NCI-H524 treated with DMSO at 0.1 percent for 48 hours (cell line): ENCODE measurements around the gene CCR5.

Experiments used
- DNase-seq: peaks from one replicate; lab custom pipeline; 2025; lab: John Stamatoyannopoulos, UW

The CCR5 gene

GRCh38 chr3:46359733-46360493, 10.8 kb upstream of the CCR5 start:
- DNase-seq: no peak

- no peak for DNase-seq
Observed at GRCh38 chr3:46360907-46361306, 9.8 kb upstream of the CCR5 start.

- no peak for DNase-seq
Observed at GRCh38 chr3:46361408-46362283, 9.1 kb upstream of the CCR5 start.

GRCh38 chr3:46365041-46365440, 5.7 kb upstream of the CCR5 start:
- DNase-seq: no peak

DNA sequence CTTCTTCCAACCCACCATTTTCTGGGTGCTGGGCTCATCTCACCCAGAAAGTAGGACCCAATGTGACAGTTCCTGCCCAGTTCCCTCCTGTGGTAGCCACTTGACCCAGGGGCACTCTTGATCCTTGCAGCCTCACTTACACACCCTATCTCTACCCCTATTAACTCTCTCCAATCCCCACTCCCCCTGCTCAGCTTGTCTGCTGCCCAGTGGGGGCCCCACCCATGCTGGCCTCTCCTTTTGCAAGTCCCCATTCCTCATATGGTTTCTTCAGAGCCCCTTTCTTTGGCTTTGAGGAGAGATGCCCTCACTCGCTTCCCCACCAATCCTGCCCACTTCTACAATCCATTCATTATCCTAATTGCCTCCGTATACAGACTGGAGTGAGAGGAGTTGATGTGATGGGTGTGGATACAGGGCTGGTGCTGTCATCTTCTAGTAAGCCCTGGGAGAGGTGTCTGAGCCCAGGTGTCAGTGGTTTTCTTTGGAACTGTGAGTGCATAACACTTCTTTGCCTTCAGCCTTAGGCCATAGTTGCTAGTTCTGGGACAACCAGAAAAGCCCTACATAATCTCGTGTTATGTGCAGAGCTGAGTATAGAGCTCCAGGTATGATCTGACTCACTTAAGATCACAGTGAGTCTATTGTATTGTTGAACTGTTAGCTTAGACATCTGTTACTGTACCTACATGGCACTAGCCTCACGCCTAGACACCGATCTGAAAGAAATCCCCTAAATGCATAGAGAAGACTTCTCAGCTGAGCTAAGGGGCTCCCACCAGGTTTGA, 4.8 kb upstream of the CCR5 start:
- no peak for DNase-seq

- DNase-seq: no peak
Observed at GRCh38 chr3:46367811-46368210, 2.9 kb upstream of the CCR5 start.

GRCh38 chr3:46368569-46368968, 2.2 kb upstream of the CCR5 start:
- no peak for DNase-seq

- no peak for DNase-seq
Observed at GRCh38 chr3:46369151-46369550, 1.6 kb upstream of the CCR5 start.

DNA sequence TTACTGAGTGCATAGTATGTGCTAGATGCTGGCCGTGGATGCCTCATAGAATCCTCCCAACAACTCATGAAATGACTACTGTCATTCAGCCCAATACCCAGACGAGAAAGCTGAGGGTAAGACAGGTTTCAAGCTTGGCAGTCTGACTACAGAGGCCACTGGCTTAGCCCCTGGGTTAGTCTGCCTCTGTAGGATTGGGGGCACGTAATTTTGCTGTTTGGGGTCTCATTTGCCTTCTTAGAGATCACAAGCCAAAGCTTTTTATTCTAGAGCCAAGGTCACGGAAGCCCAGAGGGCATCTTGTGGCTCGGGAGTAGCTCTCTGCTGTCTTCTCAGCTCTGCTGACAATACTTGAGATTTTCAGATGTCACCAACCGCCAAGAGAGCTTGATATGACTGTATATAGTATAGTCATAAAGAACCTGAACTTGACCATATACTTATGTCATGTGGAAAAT, 1.0 kb upstream of the CCR5 start:
- DNase-seq: no peak

DNA sequence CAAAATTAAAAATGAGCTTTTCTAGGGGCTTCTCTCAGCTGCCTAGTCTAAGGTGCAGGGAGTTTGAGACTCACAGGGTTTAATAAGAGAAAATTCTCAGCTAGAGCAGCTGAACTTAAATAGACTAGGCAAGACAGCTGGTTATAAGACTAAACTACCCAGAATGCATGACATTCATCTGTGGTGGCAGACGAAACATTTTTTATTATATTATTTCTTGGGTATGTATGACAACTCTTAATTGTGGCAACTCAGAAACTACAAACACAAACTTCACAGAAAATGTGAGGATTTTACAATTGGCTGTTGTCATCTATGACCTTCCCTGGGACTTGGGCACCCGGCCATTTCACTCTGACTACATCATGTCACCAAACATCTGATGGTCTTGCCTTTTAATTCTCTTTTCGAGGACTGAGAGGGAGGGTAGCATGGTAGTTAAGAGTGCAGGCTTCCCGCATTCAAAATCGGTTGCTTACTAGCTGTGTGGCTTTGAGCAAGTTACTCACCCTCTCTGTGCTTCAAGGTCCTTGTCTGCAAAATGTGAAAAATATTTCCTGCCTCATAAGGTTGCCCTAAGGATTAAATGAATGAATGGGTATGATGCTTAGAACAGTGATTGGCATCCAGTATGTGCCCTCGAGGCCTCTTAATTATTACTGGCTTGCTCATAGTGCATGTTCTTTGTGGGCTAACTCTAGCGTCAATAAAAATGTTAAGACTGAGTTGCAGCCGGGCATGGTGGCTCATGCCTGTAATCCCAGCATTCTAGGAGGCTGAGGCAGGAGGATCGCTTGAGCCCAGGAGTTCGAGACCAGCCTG, 984 bp downstream of the CCR5 start:
- DNase-seq: no peak

DNA sequence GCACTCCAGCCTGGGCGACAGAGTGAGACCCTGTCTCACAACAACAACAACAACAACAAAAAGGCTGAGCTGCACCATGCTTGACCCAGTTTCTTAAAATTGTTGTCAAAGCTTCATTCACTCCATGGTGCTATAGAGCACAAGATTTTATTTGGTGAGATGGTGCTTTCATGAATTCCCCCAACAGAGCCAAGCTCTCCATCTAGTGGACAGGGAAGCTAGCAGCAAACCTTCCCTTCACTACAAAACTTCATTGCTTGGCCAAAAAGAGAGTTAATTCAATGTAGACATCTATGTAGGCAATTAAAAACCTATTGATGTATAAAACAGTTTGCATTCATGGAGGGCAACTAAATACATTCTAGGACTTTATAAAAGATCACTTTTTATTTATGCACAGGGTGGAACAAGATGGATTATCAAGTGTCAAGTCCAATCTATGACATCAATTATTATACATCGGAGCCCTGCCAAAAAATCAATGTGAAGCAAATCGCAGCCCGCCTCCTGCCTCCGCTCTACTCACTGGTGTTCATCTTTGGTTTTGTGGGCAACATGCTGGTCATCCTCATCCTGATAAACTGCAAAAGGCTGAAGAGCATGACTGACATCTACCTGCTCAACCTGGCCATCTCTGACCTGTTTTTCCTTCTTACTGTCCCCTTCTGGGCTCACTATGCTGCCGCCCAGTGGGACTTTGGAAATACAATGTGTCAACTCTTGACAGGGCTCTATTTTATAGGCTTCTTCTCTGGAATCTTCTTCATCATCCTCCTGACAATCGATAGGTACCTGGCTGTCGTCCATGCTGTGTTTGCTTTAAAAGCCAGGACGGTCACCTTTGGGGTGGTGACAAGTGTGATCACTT, 2.0 kb downstream of the CCR5 start:
- no peak for DNase-seq

DNA sequence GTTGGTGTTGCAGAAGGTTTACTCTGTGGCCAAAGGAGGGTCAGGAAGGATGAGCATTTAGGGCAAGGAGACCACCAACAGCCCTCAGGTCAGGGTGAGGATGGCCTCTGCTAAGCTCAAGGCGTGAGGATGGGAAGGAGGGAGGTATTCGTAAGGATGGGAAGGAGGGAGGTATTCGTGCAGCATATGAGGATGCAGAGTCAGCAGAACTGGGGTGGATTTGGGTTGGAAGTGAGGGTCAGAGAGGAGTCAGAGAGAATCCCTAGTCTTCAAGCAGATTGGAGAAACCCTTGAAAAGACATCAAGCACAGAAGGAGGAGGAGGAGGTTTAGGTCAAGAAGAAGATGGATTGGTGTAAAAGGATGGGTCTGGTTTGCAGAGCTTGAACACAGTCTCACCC, 4.0 kb downstream of the CCR5 start:
- no peak for DNase-seq

GRCh38 chr3:46375218-46375617, 4.5 kb downstream of the CCR5 start:
- no peak for DNase-seq

GRCh38 chr3:46375814-46376213, 5.1 kb downstream of the CCR5 start:
- DNase-seq: no peak

DNA sequence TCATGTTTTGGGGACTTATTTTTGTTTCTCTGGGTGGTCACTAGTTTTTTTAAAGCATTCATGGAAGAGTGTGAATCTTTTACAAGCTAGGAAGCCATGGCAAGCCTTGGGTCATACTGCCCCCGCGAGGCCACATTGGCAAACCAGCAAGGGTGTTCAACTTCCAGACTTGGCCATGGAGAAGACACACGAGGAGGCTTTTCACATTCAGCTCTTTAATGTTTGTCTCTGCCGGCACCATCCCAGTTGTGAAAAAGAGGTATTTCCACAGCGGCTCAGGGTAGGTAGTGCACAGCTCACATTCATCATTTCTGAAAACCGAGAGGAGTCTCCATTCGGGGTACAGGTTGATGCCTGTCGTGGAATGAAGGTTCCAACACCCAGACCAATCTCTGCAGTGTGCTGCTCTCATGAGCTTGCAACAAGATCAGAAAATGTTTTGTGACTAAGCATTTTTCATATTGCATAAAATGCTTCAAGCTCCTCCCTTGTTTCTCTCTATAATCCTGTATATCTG, 7.7 kb downstream of the CCR5 start:
- no peak for DNase-seq

DNA sequence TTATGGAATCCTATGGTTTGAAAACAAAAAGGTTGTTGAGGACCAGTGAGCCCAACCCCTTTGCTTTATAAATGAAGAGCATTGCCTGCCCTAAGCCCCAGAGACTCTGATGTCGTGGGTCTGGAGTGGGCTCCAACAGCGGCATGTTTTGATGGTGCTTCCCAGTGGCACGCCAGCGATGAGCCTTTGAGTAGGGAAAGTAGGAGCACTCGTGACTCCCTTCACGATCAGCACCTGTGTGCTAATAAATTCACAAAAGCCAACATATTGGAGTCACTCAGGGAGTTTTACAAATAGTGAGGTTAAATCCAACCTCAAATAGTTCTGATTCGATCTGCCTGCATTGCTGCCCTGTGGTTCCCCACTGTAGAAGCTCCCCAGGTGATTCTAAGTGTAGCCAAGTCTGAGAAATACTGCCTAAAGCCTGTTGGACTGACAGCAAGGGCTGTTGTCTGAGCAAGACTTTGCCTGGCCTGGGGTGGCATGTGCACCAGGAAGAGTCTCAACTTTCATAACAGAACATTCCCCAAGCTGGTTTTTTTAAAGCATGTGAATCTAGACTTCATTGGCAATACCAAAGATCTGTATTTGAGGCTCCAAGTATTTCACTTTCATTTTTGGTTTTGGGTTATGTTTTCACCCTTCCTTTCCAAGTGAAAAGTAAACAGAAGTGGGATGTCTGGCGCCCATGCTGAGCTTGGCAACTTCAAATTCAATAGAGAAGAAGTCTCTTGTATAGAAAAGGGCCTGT, 9.9 kb downstream of the CCR5 start:
- no peak for DNase-seq

- DNase-seq: no peak
Observed at GRCh38 chr3:46381625-46382024, 10.9 kb downstream of the CCR5 start.

GRCh38 chr3:46383211-46383950, 12.6 kb downstream of the CCR5 start:
- DNase-seq: no peak

DNA sequence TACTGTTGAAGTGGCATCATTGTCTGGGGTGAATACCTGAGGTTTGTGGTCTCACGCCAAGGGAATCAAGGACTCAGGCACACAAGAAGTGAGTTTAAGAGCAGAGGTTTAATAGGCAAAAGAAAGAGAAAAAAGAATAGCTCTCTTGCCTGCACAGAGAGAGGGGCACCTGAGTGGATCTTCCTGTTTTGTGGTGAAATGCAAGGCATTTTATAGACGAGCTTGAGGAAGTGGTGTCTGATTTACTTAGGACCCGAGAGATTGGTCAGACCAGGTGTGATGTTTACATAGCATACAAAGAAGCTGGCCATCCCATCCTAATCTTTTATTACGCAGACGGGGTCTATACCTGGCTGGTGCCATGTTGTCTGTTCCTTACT, 13.2 kb downstream of the CCR5 start:
- no peak for DNase-seq
